ENCODE results near the gene PRSS48.
"Not testable (repeated sequence)": the region's sequence is repeated elsewhere in the genome, so short reads cannot be mapped to it uniquely, and the experiment has no call there.

PRSS48 gene

GRCh38 chr4:151276787-151277562, at the start of gene PRSS48:
Gene PRSS48, plus strand, starts transcription at chr4:151277161. Its CDS starts 12 bp downstream, at chr4:151277173.
- peak; percentile 64 for DNase-seq

GRCh38 chr4:151227172-151227571, 49.8 kb upstream of the PRSS48 start:
- DNase-seq, result no peak

- DNase-seq, result peak; percentile 80
Measured at GRCh38 chr4:151227731-151228130, 49.2 kb upstream of the PRSS48 start.

- peak; percentile 80 for DNase-seq
Measured at GRCh38 chr4:151228189-151229119, 48.5 kb upstream of the PRSS48 start.

- DNase-seq, result peak; percentile 25
Measured at GRCh38 chr4:151231915-151232595, 44.9 kb upstream of the PRSS48 start.

GRCh38 chr4:151233600-151233999, 43.4 kb upstream of the PRSS48 start:
- DNase-seq, result no peak

GRCh38 chr4:151235373-151235772, 41.6 kb upstream of the PRSS48 start:
- not testable (repeated sequence) for DNase-seq

GRCh38 chr4:151236036-151236435, 40.9 kb upstream of the PRSS48 start:
- no peak for DNase-seq

GRCh38 chr4:151238477-151238876, 38.5 kb upstream of the PRSS48 start:
- DNase-seq, result peak; percentile 24

- no peak for DNase-seq
Measured at GRCh38 chr4:151239608-151240007, 37.4 kb upstream of the PRSS48 start.

- DNase-seq, result no peak
Measured at GRCh38 chr4:151242305-151242704, 34.7 kb upstream of the PRSS48 start.

- DNase-seq, result no peak
Measured at GRCh38 chr4:151246742-151247141, 30.2 kb upstream of the PRSS48 start.

- no peak for DNase-seq
Measured at GRCh38 chr4:151247395-151247794, 29.6 kb upstream of the PRSS48 start.

- no peak for DNase-seq
Measured at GRCh38 chr4:151248519-151248918, 28.4 kb upstream of the PRSS48 start.

- DNase-seq, result no peak
Measured at GRCh38 chr4:151250706-151251105, 26.3 kb upstream of the PRSS48 start.

GRCh38 chr4:151251603-151252304, 25.2 kb upstream of the PRSS48 start:
- no peak for DNase-seq

GRCh38 chr4:151255226-151255625, 21.7 kb upstream of the PRSS48 start:
- not testable (repeated sequence) for DNase-seq

GRCh38 chr4:151255680-151256079, 21.3 kb upstream of the PRSS48 start:
- not testable (repeated sequence) for DNase-seq

- no peak for DNase-seq
Measured at GRCh38 chr4:151256134-151256533, 20.8 kb upstream of the PRSS48 start.

- no peak for DNase-seq
Measured at GRCh38 chr4:151257704-151258103, 19.3 kb upstream of the PRSS48 start.

- DNase-seq, result no peak
Measured at GRCh38 chr4:151259752-151260151, 17.2 kb upstream of the PRSS48 start.

- DNase-seq, result peak; percentile 7
Measured at GRCh38 chr4:151260526-151260925, 16.4 kb upstream of the PRSS48 start.

- no peak for DNase-seq
Measured at GRCh38 chr4:151263455-151263854, 13.5 kb upstream of the PRSS48 start.

All from fibroblast of upper back skin (primary cell).